C4-2B (cell line): ENCODE measurements around the gene ETAA1.

Experiments used
- H3K27ac ChIP-seq: fragments of 450-650 bp; 2 replicates; pipeline ENCODE4 v1.5.1; 2017
- CTCF ChIP-seq: fragments of 450-650 bp; conservative IDR thresholded peaks from 2 replicates; pipeline ENCODE4 v1.5.1; 2017; ENCODE audit warnings: mild to moderate bottlenecking
- ZFX ChIP-seq: fragments of 450-650 bp; IDR thresholded peaks from 2 replicates; pipeline ENCODE4 v1.6.1; 2017

ETAA1 gene

GRCh38 chr2:67397143-67397986 is at the start of gene ETAA1:
ETAA1 (plus strand) TSS chr2:67397333; CDS start chr2:67397449, 116 bp downstream.
- TF ChIP-seq CTCF (no peak), ZFX (peak; percentile 78)
- peak within 1 kb of the TSS; percentile 91 for H3K27ac ChIP-seq

- TF ChIP-seq CTCF (no peak), ZFX (no peak)
- no peak overlapping the region for H3K27ac ChIP-seq
Observed at GRCh38 chr2:67366832-67367412, 30.2 kb upstream of the ETAA1 start.

- H3K27ac ChIP-seq: no peak overlapping the region
- TF ChIP-seq CTCF: no peak
Observed at GRCh38 chr2:67374481-67374880, 22.7 kb upstream of the ETAA1 start.

- TF ChIP-seq CTCF (no peak), ZFX (no peak)
- no peak overlapping the region for H3K27ac ChIP-seq
Observed at GRCh38 chr2:67374949-67375348, 22.2 kb upstream of the ETAA1 start.

- H3K27ac ChIP-seq: no peak overlapping the region
- TF ChIP-seq ZFX: no peak
- no peak for TF ChIP-seq CTCF
Observed at GRCh38 chr2:67378555-67378954, 18.6 kb upstream of the ETAA1 start.

GRCh38 chr2:67379048-67379447 is 18.1 kb upstream of the ETAA1 start:
- TF ChIP-seq CTCF (no peak), ZFX (no peak)
- H3K27ac ChIP-seq: no peak overlapping the region

- TF ChIP-seq ZFX: no peak
- no peak for TF ChIP-seq CTCF
- no peak overlapping the region for H3K27ac ChIP-seq
Observed at GRCh38 chr2:67384123-67384822, 12.9 kb upstream of the ETAA1 start.
